ENCODE measurements around the gene RNF175.
A peak's percentile ranks its signal among the peaks of the same experiment; 100 is the strongest.

Gene RNF175

DNA sequence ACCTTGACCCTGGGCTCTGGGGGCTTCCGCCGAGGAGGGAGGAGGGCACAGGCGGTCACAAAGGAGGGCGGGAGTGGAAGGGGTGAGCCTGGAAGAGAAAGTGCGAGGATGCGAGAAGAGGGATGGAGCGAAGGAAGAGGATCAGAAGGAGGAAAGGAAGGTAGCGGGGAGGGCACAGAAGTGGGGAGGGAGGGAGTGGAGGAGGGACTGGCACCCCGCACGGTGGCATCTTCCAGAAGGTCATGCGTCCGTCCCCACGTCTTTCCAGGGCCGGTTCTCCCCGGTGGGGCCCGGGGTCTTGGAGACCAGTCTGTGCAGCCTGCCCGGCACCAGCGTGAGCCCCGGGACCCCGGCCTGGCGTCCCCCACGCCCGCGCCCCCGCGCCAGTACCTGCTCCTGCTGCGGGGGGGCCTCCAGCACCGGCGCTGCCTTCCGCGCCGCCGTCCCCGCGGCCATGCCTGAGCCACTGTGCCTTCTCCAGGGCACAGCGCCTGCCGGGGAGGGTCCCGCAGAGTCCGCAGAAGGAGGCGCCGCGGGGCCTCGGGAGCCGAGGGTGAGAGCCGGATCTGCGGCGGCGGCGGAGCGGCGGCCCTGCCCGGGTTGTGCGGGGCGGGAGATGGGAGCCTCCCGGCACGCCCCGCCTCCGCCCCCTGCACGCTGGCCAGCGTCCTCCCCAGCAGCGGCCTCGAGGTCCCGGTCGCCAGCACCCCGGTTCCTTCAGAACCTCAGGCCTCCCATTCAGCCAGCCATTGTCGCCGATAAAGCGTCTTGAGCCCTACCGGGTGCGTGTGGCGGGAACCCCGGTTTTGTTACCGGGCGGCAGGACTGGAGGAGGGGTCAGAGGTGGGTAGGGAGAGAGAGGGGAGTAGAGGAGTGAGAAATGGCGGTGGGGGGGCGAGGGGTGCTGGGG is at the start of gene RNF175:
TSS of gene RNF175 (minus strand) at position 618 of the 910 bp plus-strand sequence. CDS start at position 456, 162 bp downstream.
- no peak for DNase-seq (ENCODE audit: low spot score)

DNA sequence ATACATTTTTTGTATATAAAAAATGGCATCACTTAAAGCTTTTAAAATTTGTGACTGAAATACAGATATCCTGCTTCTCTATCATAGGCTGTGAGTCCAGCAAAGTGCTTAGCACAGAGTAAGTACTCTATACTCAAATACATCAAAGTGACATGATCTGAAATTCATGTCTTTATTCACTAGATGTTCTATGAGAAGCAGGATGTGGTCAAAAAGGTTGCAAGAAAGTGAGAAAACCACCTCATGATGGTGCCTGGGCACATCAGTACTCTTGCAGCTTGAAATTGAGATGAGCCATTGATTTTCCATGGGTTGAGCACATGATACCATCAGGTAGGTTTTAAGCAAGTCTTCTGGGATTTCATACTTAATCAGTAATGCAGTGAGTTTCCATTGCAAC is 49.5 kb upstream of the RNF175 start:
- DNase-seq (ENCODE audit: low spot score) = no peak

DNA sequence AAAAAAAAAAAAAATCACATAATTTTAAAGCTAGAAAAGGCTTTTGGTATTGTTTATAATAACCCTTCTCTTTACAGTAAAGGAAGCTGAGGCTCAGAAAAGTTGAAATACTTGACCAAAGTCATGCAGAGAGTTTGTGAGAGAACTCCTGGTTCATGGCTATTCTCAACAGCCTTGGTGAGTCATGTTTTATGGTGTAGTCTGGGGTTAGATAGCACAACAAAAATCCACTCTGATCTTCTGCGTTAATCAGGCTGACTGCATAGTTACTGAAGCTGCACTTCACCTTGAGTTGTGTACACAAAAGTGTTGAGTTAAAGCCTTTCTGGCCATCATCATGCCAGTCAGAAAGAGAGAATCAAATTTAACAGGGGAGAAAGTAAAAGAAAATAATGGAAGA is 48.4 kb upstream of the RNF175 start:
- DNase-seq (ENCODE audit: low spot score) = no peak

DNA sequence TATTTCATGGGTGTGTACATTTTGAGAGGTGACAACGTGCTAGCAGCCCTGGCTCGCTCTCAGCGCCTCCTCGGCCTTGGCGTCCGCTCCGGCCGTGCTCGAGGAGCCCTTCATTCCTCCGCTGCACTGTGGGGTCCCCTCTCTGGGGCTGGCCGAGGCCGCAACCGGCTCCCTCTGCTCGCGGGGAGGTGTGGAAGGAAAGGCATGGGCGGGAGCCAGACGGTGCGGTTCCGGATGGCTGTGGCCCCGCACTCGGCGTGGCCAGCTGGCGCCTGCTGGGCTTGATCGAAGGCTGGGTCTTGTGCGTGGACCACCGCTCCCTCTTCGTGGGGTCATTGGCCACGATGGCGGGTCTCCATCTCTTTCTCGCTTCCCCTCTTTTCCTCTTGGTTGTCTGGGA is 46.2 kb upstream of the RNF175 start:
- no peak for DNase-seq (ENCODE audit: low spot score)

DNA sequence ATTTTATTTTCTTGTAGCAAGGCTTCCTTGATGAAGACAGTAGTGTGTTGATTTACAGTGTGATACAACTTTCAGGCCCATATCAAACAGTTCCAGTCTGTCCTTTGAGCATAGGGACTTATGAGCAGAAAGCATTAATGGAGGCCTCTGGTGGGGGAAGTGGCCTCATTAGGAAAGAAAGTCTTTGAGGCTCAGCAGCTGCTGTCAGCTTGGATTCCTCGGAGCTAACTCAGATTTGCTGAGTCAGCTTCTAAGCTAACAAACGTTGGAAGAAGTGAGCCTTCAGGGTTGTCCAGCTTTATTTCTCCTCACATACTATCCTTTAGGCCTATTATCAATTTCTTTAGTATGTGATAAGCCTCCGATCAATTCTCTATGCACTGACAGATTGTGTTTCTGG is 44.9 kb upstream of the RNF175 start:
- DNase-seq (ENCODE audit: low spot score) = no peak

DNA sequence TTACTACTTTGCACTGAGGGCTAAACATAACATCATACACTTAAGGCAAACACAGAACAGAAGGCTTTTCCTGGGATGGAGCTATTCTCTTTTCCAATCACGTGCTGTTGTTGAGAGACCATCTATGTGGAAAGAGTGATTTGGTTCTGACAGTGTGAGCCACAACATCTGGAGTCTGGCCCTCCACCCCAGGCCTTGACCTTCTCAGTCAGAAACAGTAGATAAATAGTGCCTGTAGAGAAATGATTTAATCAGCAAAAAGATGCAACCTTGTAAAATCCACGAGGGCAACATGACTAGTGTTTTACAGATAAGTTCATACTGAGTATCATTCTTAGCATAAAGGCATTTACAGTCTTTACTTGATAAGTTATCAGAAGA is 39.9 kb upstream of the RNF175 start:
- no peak for DNase-seq (ENCODE audit: low spot score)

DNA sequence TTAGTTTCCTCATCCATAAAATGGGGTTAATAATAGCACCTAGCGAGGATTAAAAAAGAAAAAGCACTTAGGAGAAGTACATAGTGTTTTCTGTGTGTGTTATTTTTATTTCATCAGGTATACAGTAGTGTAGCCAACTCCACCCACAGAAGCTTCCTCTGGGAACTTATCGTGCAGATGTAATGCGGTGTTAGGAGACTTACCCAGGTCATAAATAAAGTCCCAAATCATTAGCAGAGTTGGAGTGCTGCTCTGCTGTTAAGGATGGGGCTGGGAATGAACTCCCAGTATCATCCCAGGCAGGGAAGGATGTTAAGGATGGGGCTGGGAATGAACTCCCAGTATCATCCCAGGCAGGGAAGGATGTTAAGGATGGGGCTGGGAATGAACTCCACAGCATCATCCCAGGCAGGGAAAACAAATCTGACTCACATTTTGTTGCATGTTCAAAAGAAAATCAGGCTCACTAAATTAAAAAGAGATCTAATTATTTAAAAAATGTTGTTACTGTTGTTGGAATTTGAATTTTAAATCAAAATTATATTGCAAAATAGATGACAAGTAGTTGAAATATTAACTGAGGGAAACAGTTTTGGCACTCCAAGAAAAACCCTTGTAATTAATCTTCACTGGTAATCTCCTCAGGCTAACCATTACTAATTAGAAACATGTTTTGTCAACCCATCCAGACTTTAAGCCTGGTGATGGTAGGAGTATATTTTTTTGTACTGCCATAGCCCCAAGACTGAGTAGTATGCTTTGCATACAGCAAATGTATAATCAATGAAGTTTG is 39.3 kb upstream of the RNF175 start:
- no peak for DNase-seq (ENCODE audit: low spot score)

DNA sequence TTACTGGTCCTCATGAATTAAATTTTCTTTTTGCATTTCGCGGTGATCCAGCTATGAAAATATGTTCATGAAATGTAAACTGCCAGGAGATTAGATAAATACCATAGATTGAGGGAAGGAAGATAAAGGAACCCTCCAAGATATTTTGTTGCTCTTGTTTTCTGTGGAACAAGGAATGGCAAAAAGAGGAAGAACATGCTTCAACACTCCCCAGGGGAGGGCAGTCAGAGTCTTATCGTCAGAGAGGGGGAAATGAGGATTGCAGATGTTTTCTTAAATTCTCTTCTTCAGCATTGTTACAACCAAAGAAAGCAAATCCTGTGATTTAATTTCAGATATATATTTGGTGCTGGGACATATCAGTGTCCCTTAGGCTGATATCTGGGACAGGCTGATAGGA is 38.6 kb upstream of the RNF175 start:
- no peak for DNase-seq (ENCODE audit: low spot score)

DNA sequence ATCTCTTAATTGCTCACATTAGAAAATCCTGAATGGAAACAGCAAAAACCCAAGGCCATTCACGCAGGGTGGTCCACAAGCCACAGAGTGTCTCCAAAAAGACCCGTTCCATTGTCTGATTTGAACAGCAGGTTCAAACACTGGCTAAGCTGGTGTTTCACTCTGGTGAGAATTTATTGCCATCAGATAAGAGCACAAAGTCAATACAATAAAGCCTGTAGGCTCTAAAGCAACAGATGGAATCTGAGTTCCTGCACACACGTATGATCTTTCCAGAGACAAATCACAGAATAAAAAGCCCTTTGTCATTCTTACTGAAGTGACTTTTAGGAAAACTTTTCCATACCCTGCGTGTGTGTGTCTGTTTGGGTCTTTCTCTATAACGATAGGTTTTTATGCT is 34.2 kb upstream of the RNF175 start:
- no peak for DNase-seq (ENCODE audit: low spot score)

DNA sequence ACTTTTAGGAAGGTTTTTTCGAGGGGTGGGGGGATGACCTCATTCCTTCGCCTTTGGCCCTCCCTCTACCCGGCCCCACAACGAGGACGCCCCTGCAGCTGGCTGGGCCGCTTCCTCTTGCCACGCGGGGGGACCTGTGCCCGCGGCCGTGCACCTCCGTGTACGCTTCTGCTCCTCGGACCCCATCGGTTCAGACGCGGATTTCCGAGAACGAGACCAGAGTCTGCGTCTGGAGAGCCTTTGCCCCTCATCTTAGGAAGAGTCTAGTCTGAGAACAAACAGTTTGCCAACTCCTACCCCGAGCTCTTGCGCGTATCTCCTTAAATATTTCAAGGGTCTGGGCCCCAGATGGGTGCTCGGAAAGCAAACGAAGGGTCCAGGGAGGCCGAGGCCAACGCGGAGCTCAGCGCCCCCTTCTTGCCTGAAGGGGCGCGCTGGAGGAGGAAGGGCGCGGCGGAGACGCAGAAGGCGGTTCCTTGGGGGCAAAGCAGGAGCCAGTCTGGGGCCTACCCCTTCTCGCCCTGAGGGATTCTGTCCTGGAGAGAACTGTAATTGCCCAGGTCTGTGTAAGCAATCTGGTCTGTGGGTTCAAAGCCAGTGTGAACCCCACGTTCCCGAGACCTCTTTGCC is 32.9 kb upstream of the RNF175 start:
- no peak for DNase-seq (ENCODE audit: low spot score)

DNA sequence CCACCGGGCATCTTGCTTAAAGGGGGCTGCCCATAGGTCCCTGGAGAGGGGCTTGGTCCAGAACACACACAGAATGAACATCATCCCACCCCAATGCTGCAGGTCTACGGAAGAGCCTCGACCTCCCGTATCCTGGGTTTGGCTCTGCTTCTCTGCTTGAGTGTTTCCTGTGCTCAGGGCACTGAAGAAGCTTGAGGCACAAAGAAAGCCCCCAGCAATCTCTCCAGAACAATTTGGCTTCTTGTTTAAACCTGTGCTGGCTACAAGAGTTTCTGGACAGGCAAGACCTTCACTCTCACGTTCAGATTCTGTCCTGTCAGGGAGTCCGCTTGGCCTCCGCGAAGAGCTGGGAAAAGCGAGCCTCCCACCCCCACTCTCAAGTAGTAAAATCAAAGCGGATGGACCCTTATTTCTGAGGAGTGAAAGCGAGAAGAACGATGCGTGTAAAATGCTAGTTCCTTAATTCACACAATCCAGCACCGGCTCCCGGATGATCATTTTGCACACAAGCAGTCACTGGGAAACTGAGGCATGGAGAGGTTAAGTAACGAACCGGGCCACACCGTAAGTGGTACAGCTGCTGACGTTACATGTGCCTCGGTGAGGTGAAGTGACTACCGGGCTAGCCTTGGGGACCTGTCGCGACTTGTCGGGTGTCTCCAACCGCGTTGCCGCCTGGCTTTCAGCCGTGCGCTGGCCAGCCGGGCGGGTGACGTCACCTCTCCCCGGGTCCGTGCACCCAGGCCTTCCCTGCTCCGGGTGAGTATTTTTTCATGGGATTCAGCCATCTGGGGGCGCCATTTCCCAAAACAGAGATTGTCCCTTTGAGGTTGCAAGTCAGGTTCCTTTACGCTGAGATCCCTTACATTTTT is 32.2 kb upstream of the RNF175 start:
- no peak for DNase-seq (ENCODE audit: low spot score)

DNA sequence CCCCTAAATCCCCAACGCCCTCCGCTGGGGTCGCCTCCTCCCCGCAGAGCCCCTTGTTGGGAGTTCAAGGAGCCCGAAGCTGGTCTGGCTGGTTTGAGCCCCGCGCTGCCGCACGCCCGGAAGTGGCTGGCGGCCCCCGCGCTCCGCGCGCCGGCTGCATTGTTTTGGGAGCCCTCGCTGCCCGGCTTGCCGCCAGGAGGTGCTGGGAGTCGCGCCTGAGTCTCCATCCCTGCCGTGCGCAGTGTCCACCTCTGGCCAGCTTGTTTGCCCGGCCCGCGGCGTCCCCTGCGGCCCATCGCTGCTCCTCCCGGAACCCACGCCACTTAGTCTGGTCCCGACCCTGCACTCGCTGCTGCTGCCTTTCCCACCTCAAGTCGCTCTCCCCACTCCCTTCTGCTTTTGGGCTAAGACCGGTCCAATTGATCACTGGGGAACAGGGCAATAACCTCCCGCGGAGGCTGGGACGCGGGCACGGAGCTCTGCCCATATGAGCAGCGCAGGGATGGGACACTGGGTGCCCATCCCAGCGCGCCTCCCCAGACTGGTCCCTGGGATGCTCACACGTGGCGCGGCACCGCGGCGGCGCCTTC is 31.2 kb upstream of the RNF175 start:
- DNase-seq (ENCODE audit: low spot score) = peak; percentile 51

DNA sequence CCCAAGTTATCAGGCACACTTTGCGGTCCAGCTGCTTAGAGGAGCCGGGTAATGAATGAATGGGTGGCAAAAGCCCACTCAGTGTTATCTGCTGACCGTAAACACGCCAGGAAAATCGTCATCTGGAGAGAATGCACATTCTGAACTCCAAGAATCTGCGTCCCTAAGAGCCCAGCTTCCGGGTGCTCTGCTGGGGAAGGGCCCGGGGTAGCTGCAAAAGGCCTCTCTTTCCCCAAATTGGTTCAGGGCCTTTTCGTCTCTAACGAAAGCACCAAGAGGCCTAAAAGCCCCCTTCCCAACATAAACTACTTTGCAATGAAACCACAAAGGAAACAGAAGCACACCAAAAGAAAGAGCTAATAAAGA is 30.7 kb upstream of the RNF175 start:
- DNase-seq (ENCODE audit: low spot score) = no peak

DNA sequence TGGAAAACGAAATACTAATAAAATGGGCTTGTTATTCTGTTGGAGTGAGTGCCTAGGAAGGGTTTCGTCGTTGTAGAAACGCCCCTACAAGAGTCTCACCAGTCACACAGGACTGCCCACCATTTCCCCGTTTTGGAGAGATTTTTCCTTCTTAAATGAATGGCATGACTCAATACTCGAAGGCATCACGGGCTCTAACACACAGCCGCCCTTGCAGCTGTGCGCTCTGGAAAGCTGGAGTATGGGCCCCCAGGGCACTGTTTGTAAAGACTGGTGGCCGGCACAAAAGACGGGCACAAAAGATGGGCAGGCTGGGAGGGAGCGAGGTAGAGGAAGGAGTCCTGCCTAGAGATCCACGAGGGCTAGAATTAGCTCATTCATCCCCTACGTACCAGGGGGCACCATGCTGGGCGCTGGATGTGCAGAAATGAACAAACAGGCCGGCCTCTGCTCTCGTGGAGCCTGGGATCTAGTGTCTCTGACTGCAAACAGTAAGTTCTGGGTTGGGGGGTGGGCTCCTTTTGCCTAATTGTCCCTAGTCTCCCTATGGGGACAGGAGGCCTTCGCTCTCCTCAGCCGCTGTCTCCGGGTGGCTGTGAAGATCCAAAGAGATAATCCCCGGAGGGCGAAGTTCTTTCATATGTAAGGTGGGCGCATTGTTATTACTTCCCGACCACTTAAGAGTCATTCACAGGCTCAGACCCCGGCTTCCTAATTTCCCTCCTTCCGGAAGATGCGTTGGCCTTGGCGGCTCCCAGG is 30.1 kb upstream of the RNF175 start:
- no peak for DNase-seq (ENCODE audit: low spot score)

DNA sequence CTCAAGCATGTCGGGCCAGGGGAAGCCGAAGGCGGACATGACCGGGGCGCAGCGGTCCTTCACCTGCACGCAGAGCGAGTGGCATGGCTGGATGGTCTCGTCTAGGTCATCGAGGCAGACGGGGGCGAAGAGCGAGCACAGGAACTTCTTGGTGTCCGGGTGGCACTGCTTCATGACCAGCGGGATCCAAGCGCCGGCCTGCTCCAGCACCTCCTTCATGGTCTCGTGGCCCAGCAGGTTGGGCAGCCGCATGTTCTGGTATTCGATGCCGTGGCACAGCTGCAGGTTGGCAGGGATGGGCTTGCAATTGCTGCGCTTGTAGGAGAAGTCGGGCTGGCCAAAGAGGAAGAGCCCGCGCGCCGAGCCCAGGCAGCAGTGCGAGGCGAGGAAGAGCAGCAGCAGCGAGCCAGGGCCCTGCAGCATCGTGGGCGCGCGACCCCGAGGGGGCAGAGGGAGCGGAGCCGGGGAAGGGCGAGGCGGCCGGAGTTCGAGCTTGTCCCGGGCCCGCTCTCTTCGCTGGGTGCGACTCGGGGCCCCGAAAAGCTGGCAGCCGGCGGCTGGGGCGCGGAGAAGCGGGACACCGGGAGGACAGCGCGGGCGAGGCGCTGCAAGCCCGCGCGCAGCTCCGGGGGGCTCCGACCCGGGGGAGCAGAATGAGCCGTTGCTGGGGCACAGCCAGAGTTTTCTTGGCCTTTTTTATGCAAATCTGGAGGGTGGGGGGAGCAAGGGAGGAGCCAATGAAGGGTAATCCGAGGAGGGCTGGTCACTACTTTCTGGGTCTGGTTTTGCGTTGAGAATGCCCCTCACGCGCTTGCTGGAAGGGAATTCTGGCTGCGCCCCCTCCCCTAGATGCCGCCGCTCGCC is 28.8 kb upstream of the RNF175 start, which contains the start of gene SFRP2:
TSS of gene SFRP2 (minus strand) at position 671 of the 864 bp plus-strand sequence. CDS start at position 423, 248 bp downstream.
- DNase-seq (ENCODE audit: low spot score) = no peak

DNA sequence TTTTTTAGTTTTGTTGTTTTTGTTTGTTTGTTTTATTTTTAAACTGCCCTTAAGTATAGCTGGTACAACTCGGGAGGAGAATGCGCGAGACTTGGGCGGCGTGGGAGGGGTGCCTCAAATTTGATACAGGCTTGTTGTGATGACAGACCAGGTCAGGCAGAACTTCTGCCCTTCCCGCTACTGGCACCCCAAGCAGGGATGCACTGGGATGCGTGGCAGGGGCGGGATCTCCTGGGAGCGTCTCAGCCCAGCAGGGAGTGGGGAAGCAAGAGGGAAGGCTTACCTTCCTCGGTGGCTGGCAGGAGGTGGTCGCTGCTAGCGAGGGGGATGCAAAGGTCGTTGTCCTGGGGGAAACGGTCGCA is 28.2 kb upstream of the RNF175 start:
- no peak for DNase-seq (ENCODE audit: low spot score)

DNA sequence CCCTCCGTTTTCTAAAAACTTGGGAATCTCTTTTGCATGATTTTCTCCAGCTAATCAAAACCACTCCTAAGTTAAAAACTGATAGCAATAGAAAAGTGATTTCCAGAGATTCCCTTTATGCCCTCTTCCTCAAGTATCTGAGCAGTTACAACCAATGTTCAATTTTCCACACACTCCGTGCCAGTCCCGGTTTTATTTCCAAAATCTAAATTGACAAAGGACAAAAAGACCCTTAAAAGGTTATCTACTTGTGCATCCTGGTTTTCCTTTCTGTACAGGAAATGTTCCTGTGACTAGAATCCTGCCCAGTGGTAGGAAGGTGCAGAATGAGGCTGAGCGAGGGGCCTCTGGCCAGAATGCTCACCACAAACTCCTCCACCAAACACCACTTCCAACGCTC is 27.8 kb upstream of the RNF175 start:
- no peak for DNase-seq (ENCODE audit: low spot score)

DNA sequence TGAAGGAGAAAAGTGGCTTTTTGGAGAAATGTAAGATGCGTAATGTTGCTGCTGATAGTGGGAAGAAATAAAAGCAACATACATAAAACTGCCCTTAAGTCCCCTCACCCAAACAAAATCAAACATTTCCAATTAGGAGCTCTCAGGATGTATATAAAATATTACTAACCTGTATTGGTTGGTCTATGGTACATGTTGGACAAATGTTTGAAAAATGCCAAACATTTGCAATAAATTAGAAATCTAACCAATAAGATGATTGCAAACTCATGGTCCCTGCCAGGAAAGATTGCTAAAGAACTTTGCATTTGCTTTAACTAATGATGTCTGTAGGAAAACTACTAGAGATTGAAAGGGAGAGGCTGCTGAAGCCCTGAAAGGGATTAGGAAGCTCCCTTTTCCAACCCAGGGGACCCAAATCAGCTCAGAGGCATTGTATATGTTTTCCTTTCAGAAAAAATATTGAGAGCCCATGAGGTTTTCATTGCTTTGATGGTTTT is 27.3 kb upstream of the RNF175 start:
- DNase-seq (ENCODE audit: low spot score) = no peak

DNA sequence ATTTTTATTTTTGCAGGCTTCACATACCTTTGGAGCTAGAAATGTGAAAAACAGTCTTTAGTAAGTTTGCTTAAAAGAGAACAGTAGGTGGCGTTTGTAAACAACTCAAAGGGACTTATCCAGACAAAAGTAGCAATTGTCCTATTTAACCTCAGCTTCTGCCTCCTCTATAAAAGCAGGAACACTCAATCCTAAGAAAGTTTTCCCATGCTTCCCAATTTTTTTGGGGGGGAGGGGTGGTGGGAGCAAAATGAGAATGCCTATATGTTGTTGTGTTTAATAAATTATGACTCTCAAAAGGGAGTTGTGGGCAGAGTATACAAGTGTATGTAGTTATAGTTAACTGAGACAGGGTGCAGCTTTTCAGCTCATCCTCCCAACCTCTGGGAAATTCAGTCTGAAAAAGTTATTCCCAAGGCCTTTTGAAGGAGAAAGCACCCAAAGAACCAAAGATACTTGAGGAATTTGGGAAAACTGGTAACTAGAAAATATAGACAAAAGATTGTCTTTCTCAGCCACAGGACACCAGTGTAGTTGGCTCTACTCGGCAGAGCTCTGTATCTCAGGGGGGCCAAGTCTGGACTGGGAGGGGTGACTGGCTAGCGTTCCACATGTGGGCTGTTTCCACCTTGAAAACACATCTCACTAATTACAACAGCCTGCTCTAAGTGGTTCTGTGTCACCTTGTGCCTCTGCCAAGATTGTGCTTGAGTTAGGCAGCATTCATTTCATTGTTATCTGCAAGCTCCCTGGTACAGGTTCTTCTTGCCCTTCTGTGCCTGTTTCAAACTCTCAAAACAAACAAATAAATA is 26.3 kb upstream of the RNF175 start:
- no peak for DNase-seq (ENCODE audit: low spot score)

Measured in germinal center (tissue), 1 donor.